ENCODE data around the gene LIPC.

LIPC gene

GRCh38 chr15:58431221-58432149 is at the start of gene LIPC:
TSS of gene LIPC (plus strand) at chr15:58431991. CDS start at chr15:58432033, 42 bp downstream.
- no peak for DNase-seq (ENCODE audit: low spot score)
- TF ChIP-seq CTCF (IDR thresholded peaks at IDR 0.05; ENCODE audit: borderline replicate concordance, control extremely low read depth, extremely low read depth, insufficient read depth, missing control alignments): no peak
- in situ Hi-C loops (cut with MboI; ENCODE audit: low sequenced_read_pairs, unreplicated experiment): no loop called here

DNA sequence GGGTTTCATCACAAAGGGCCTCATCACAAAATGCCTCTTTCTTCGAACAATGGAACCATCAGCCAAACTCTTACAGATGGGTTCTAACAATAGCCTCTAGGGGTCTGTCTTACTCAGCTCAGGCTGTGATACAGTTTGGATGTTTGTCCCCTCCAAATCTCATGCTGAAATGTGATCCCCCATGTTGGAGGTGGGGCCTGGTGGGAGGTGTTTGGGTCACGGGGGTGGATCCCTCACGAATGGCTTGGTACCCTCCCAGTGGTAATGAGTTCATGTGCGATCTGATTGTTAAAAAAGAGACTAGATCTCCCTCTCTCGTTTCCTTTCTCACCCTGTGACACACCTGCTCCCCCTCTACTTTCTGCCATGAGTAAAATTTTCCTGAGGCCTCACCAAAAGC is 47.9 kb upstream of the LIPC start:
- in situ Hi-C loops (cut with MboI; ENCODE audit: low sequenced_read_pairs, unreplicated experiment): no loop called here
- no peak for DNase-seq (ENCODE audit: low spot score)
- TF ChIP-seq CTCF (IDR thresholded peaks at IDR 0.05; ENCODE audit: borderline replicate concordance, control extremely low read depth, extremely low read depth, insufficient read depth, missing control alignments): no peak

DNA sequence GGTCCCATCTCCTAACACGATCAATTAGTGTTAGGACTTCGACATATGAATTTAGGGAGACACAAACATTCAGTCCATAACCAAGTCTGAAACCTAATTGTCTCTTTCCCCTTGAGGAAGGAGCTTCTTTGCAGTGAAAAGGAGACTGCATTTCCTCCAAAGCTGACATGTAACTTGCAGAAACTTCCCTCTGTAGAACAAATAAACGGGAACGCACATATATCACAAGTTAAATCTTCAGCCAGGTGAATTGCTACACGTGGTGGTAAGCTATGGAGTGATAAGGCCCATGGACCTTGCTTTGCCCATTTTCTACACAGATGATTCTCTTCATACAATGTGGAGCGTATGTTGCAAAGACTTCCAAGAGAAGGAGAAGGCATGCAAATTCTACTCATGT is 47.1 kb upstream of the LIPC start:
- in situ Hi-C loops (cut with MboI; ENCODE audit: low sequenced_read_pairs, unreplicated experiment): no loop called here
- no peak for DNase-seq (ENCODE audit: low spot score)
- no peak for TF ChIP-seq CTCF (IDR thresholded peaks at IDR 0.05; ENCODE audit: borderline replicate concordance, control extremely low read depth, extremely low read depth, insufficient read depth, missing control alignments)

GRCh38 chr15:58386081-58386480 is 45.7 kb upstream of the LIPC start:
- no peak for DNase-seq (ENCODE audit: low spot score)

DNA sequence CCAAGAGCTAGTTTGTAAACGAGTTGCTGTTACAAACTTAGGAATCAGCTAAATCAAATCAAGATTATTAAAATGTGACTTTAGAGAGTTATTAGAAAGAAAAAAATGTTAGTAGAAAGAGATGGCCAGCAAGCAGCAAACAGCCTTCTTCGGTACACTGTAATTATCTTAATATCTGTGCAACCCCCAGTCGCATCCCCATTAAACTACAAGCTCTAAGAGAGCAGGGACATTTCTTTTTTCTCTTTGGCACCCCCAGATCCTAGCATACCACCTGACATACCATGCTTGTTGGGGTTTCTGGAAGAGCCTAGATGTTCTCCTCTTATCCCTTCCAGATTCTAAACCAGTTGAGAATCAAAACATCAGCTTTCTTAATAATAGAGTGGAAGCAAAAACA is 45.1 kb upstream of the LIPC start:
- DNase-seq (ENCODE audit: low spot score): no peak
- in situ Hi-C loops (cut with MboI; ENCODE audit: low sequenced_read_pairs, unreplicated experiment): no loop called here
- no peak for TF ChIP-seq CTCF (IDR thresholded peaks at IDR 0.05; ENCODE audit: borderline replicate concordance, control extremely low read depth, extremely low read depth, insufficient read depth, missing control alignments)

More at GRCh38 chr15:58386081-58386480, 45.7 kb upstream of the LIPC start:
- in situ Hi-C loops (cut with MboI; ENCODE audit: low sequenced_read_pairs, unreplicated experiment): no loop called here
- no peak for TF ChIP-seq CTCF (IDR thresholded peaks at IDR 0.05; ENCODE audit: borderline replicate concordance, control extremely low read depth, extremely low read depth, insufficient read depth, missing control alignments)

DNA sequence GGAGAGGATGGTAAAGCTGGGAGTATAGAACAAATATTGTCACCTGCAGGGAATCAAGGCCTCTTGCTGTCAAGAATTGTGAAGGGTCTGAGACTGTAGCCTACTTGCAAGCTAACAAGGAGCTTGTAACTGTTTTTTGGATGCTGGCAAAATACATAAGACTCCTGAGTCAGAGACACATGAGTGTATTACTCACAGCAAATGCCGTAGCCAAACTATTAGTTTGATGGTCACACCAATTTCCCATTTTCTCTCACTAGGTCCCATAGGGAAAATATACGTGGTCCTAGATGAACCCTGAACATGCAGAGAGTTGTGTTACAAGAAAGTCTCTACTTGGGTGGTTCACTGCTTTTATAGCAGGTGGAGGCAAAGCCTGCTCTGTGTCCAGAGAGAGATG is 44.7 kb upstream of the LIPC start:
- TF ChIP-seq CTCF (IDR thresholded peaks at IDR 0.05; ENCODE audit: borderline replicate concordance, control extremely low read depth, extremely low read depth, insufficient read depth, missing control alignments): no peak
- in situ Hi-C loops (cut with MboI; ENCODE audit: low sequenced_read_pairs, unreplicated experiment): no loop called here
- DNase-seq (ENCODE audit: low spot score): no peak

All from GM13976 (cell line).